GM12874 (cell line): ENCODE measurements around the gene SMARCB1.

Experiments used
- CTCF ChIP-seq: IDR thresholded peaks from 2 replicates; pipeline ENCODE4 v1.5.1; 2011; ENCODE audit warnings: low read depth, mild to moderate bottlenecking, control low read depth, low read length, moderate library complexity; ENCODE audit not compliant: insufficient read depth

Gene SMARCB1

GRCh38 chr22:23831781-23832180, 45.0 kb downstream of the SMARCB1 start:
- TF ChIP-seq CTCF: no peak

- TF ChIP-seq CTCF: no peak
These were observed 45.7 kb downstream of the SMARCB1 start for GRCh38 chr22:23832226-23833016.

- no peak for TF ChIP-seq CTCF
These were observed 46.4 kb downstream of the SMARCB1 start for GRCh38 chr22:23833017-23833751.

- TF ChIP-seq CTCF: no peak
These were observed 47.1 kb downstream of the SMARCB1 start for GRCh38 chr22:23833911-23834317.

- no peak for TF ChIP-seq CTCF
These were observed 47.6 kb downstream of the SMARCB1 start for GRCh38 chr22:23834406-23834792.

GRCh38 chr22:23834793-23835483, 48.2 kb downstream of the SMARCB1 start:
- no peak for TF ChIP-seq CTCF

- no peak for TF ChIP-seq CTCF
These were observed 48.8 kb downstream of the SMARCB1 start for GRCh38 chr22:23835484-23836144.
